ENCODE measurements around the gene WNT9B.

The WNT9B gene

GRCh38 chr17:46879101-46879500 lies 27.7 kb downstream of the WNT9B start:
- FAIRE-seq: no peak
- no peak for DNase-seq (ENCODE audit: insufficient read length, low spot score)

GRCh38 chr17:46881015-46881414 lies 29.6 kb downstream of the WNT9B start:
- FAIRE-seq (no peak), DNase-seq (ENCODE audit: insufficient read length, low spot score) (no peak)

GRCh38 chr17:46882666-46883065 lies 31.3 kb downstream of the WNT9B start:
- FAIRE-seq (no peak), DNase-seq (ENCODE audit: insufficient read length, low spot score) (no peak)

- no peak for DNase-seq (ENCODE audit: insufficient read length, low spot score)
- no peak for FAIRE-seq
These were observed 32.6 kb downstream of the WNT9B start for GRCh38 chr17:46883871-46884520.

- DNase-seq (ENCODE audit: insufficient read length, low spot score) (no peak), FAIRE-seq (no peak)
These were observed 33.2 kb downstream of the WNT9B start for GRCh38 chr17:46884552-46884951.

GRCh38 chr17:46885415-46886309 lies 34.3 kb downstream of the WNT9B start:
- FAIRE-seq: no peak

GRCh38 chr17:46886310-46886663 lies 34.9 kb downstream of the WNT9B start:
- no peak for DNase-seq (ENCODE audit: insufficient read length, low spot score)
- no peak for FAIRE-seq

More at GRCh38 chr17:46885415-46886309, 34.3 kb downstream of the WNT9B start:
- no peak for DNase-seq (ENCODE audit: insufficient read length, low spot score)

- FAIRE-seq: no peak
These were observed 36.3 kb downstream of the WNT9B start for GRCh38 chr17:46887717-46888116.

GRCh38 chr17:46888727-46889126 lies 37.3 kb downstream of the WNT9B start:
- FAIRE-seq (no peak), DNase-seq (ENCODE audit: insufficient read length, low spot score) (no peak)

More at GRCh38 chr17:46887717-46888116, 36.3 kb downstream of the WNT9B start:
- DNase-seq (ENCODE audit: insufficient read length, low spot score): no peak

- FAIRE-seq: no peak
- no peak for DNase-seq (ENCODE audit: insufficient read length, low spot score)
These were observed 38.1 kb downstream of the WNT9B start for GRCh38 chr17:46889519-46889918.

GRCh38 chr17:46889992-46890564 lies 38.7 kb downstream of the WNT9B start:
- DNase-seq (ENCODE audit: insufficient read length, low spot score): no peak
- FAIRE-seq: no peak

GRCh38 chr17:46890638-46891037 lies 39.3 kb downstream of the WNT9B start:
- no peak for DNase-seq (ENCODE audit: insufficient read length, low spot score)
- FAIRE-seq: no peak

GRCh38 chr17:46892192-46892703 lies 40.9 kb downstream of the WNT9B start:
- DNase-seq (ENCODE audit: insufficient read length, low spot score) (no peak), FAIRE-seq (no peak)

- FAIRE-seq: no peak
- no peak for DNase-seq (ENCODE audit: insufficient read length, low spot score)
These were observed 42.6 kb downstream of the WNT9B start for GRCh38 chr17:46894024-46894423.

GRCh38 chr17:46894476-46895151 lies 43.2 kb downstream of the WNT9B start:
- DNase-seq (ENCODE audit: insufficient read length, low spot score) (no peak), FAIRE-seq (no peak)

GRCh38 chr17:46895171-46895570 lies 43.8 kb downstream of the WNT9B start:
- FAIRE-seq (no peak), DNase-seq (ENCODE audit: insufficient read length, low spot score) (no peak)

- DNase-seq (ENCODE audit: insufficient read length, low spot score): no peak
- FAIRE-seq: no peak
These were observed 45.6 kb downstream of the WNT9B start for GRCh38 chr17:46896991-46897390.

GRCh38 chr17:46898364-46898763 lies 47.0 kb downstream of the WNT9B start:
- peak; percentile 16 for FAIRE-seq
- DNase-seq (ENCODE audit: insufficient read length, low spot score): no peak

GRCh38 chr17:46898860-46899259 lies 47.5 kb downstream of the WNT9B start:
- no peak for FAIRE-seq
- DNase-seq (ENCODE audit: insufficient read length, low spot score): no peak

GRCh38 chr17:46901291-46901690 lies 49.9 kb downstream of the WNT9B start:
- FAIRE-seq: no peak
- DNase-seq (ENCODE audit: insufficient read length, low spot score): no peak

All from HTR-8/SVneo (cell line).